HG03066 (cell line): ENCODE measurements around the gene PPP3CA.

Experiments
- ATAC-seq: cut with Tn5 transposase; IDR thresholded peaks from one replicate; pipeline ENCODE4 v1.9.1; 2021; ENCODE audit warnings: low read depth; ENCODE audit not compliant: unreplicated experiment

Gene PPP3CA

GRCh38 chr4:101289306-101289705 lies 58.0 kb downstream of the PPP3CA start:
- no peak for ATAC-seq

- ATAC-seq: peak; percentile 61
These were observed 58.8 kb downstream of the PPP3CA start for GRCh38 chr4:101288365-101289145.

GRCh38 chr4:101287324-101287723 lies 60.0 kb downstream of the PPP3CA start:
- no peak for ATAC-seq

- no peak for ATAC-seq
These were observed 60.7 kb downstream of the PPP3CA start for GRCh38 chr4:101286663-101287062.

- no peak for ATAC-seq
These were observed 61.3 kb downstream of the PPP3CA start for GRCh38 chr4:101285985-101286384.

- ATAC-seq: no peak
These were observed 62.8 kb downstream of the PPP3CA start for GRCh38 chr4:101284546-101284945.

GRCh38 chr4:101283434-101283833 lies 63.9 kb downstream of the PPP3CA start:
- no peak for ATAC-seq

GRCh38 chr4:101282076-101282844 lies 65.1 kb downstream of the PPP3CA start:
- peak; percentile 52 for ATAC-seq

- ATAC-seq: no peak
These were observed 66.3 kb downstream of the PPP3CA start for GRCh38 chr4:101280866-101281600.

GRCh38 chr4:101279377-101279871 lies 67.9 kb downstream of the PPP3CA start:
- peak; percentile 46 for ATAC-seq

- no peak for ATAC-seq
These were observed 69.7 kb downstream of the PPP3CA start for GRCh38 chr4:101277671-101278070.

- ATAC-seq: no peak
These were observed 70.7 kb downstream of the PPP3CA start for GRCh38 chr4:101276661-101277060.

GRCh38 chr4:101274888-101275752 lies 72.2 kb downstream of the PPP3CA start:
- ATAC-seq: no peak

GRCh38 chr4:101271516-101271915 lies 75.8 kb downstream of the PPP3CA start:
- no peak for ATAC-seq

- ATAC-seq: no peak
These were observed 77.6 kb downstream of the PPP3CA start for GRCh38 chr4:101269682-101270081.

- ATAC-seq: no peak
These were observed 81.5 kb downstream of the PPP3CA start for GRCh38 chr4:101265816-101266172.

- ATAC-seq: no peak
These were observed 82.1 kb downstream of the PPP3CA start for GRCh38 chr4:101264993-101265815.

GRCh38 chr4:101264512-101264911 lies 82.8 kb downstream of the PPP3CA start:
- no peak for ATAC-seq

GRCh38 chr4:101262683-101263082 lies 84.6 kb downstream of the PPP3CA start:
- ATAC-seq: peak; percentile 62
